Upper lobe of right lung (tissue), 1 donor: ENCODE results near the gene RORC. TPM values are rescaled to one million over a fixed set of nuclear protein-coding genes. Genes with fewer than 3 reads are reported as not detected.

Experiments used
- ATAC-seq: fragments of 200-7000 bp; cut with Tn5 transposase; one replicate; pipeline ENCODE4 v1.9.1; 2020; ENCODE audit warnings: mild to moderate bottlenecking, moderate library complexity
- DNase-seq: peaks from one replicate; pipeline ENCODE4 v3.0.0-alpha.2; 2020
- H3K27ac ChIP-seq: fragments of 200-600 bp; one replicate; pipeline ENCODE4 v1.8.0; 2022
- H3K27me3 ChIP-seq: fragments of 200-600 bp; one replicate; pipeline ENCODE4 v1.8.0; 2022; ENCODE audit warnings: mild to moderate bottlenecking
- H3K36me3 ChIP-seq: fragments of 200-600 bp; one replicate; pipeline ENCODE4 v1.8.0; 2022
- H3K4me1 ChIP-seq: fragments of 200-600 bp; one replicate; pipeline ENCODE4 v1.8.0; 2022
- H3K4me3 ChIP-seq: fragments of 200-600 bp; one replicate; pipeline ENCODE4 v1.8.0; 2022; ENCODE audit warnings: mild to moderate bottlenecking
- H3K9me3 ChIP-seq: fragments of 200-600 bp; one replicate; pipeline ENCODE4 v1.8.0; 2022
- CTCF ChIP-seq: fragments of 200-600 bp; IDR thresholded peaks from one replicate; pipeline ENCODE4 v1.8.0; 2022; ENCODE audit warnings: antibody characterized with exemption
- intact Hi-C: fragments of 100-400 bp; cut with DNase I; formaldehyde crosslinking; loops from one replicate; pipeline ENCODE4 v1.11.0; 2022
- total RNA-seq: library from RNA; stranded (reverse); fragmentation: NEBNext Ultra II Directional; extraction: Animal tissue kit (Norgen Biotek cat#: 25700); gene quantifications from one replicate; pipeline ENCODE4 v1.2.1, GENCODE V29; 2021
- donor health status: DM: no; HTN: yes; CAD: no; lungs with severe emphysema.

RORC gene
- total RNA-seq, 1 donor from 2014 or later: 16.4 TPM

DNA sequence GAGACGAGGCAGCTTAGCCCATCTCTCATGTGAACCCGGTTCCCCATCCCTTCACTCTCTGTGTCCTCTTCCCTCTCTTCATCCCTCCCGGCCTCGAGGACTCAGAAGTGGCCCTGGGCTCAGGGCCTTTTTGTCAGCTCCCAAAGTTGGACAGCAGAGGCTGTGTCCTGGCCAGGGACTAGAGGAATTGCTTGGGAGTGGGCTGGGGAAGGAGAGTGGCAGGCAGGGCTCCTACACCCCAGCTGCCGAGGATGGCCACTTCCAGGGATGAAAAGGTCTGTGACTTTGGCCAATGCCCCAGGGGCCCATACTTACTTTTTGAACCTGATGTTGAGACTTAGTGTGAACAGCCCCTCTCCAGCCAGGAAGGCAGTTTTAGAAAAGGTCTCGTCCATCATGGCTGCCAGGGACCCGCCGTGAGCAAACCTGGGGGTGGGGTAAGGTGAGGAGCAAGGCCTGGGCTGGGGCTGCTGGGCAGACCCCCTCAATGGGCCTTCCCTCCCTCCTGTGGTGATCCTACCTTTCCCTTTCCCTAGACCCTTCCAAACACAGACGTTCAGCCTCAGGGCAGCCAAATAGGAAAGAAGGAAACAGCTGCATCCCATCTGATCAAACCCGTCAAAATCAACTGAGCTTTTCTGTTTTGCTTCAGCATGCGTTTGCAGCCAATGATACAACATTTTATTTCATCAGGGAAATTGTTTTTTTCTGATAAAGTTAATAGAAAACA, 16.4 kb upstream of the RORC start:
- H3K27me3 ChIP-seq: no peaks in the 10 kb centered on the region
- intact Hi-C loops: no loop called here
- H3K4me3 ChIP-seq: no peak overlapping the region
- no peak for ATAC-seq
- H3K36me3 ChIP-seq: no peaks in the 10 kb centered on the region
- no peak for TF ChIP-seq CTCF
- H3K4me1 ChIP-seq: peaks cover 11% of the 10 kb centered on the region
- no peaks in the 10 kb centered on the region for H3K9me3 ChIP-seq
- H3K27ac ChIP-seq: no peak overlapping the region
- no peak for DNase-seq

- intact Hi-C loops: no loop called here
- H3K36me3 ChIP-seq: no peaks in the 10 kb centered on the region
- no peak for TF ChIP-seq CTCF
Measured at GRCh38 chr1:151846686-151847237, 15.2 kb upstream of the RORC start.

GRCh38 chr1:151846062-151846568, 14.5 kb upstream of the RORC start:
- no peak for TF ChIP-seq CTCF
- peaks cover 11% of the 10 kb centered on the region for H3K4me1 ChIP-seq
- H3K27me3 ChIP-seq: no peaks in the 10 kb centered on the region
- H3K27ac ChIP-seq: no peak overlapping the region
- no peak for DNase-seq
- H3K36me3 ChIP-seq: no peaks in the 10 kb centered on the region
- H3K9me3 ChIP-seq: no peaks in the 10 kb centered on the region
- intact Hi-C loops: no loop called here
- no peak for ATAC-seq
- H3K4me3 ChIP-seq: no peak overlapping the region

More at GRCh38 chr1:151846686-151847237, 15.2 kb upstream of the RORC start:
- Histone ChIP-seq H3K4me1 (peaks cover 11% of the 10 kb centered on the region), H3K27me3 (no peaks in the 10 kb centered on the region), H3K27ac (no peak overlapping the region), H3K9me3 (no peaks in the 10 kb centered on the region), H3K4me3 (no peak overlapping the region)
- no peak for ATAC-seq
- no peak for DNase-seq

DNA sequence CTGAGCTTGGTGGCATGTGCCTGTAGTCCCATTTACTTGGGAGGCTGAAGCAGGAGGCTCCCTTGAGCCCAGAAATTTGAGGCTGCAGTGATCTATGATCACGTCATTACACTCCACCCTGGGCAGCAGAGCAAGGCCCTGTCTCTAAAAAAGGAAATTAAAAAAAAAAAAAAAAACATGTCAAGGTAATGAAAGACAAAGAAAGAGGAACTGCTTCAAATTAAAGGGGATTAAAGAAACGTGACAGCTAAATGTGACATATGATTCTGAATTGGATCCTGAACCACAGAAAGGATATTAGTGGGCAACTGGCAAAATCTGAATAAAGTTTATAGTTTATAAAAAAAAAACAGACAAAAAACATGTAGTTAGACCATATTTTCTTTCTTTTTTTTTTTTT, 11.8 kb upstream of the RORC start:
- Histone ChIP-seq H3K27me3 (peaks cover 17% of the 10 kb centered on the region), H3K27ac (no peak overlapping the region), H3K9me3 (no peaks in the 10 kb centered on the region), H3K4me3 (no peak overlapping the region), H3K36me3 (no peaks in the 10 kb centered on the region), H3K4me1 (peaks cover 7% of the 10 kb centered on the region)
- DNase-seq (no peak), ATAC-seq (no peak)
- intact Hi-C loops: no loop called here
- no peak for TF ChIP-seq CTCF

GRCh38 chr1:151841141-151841540, 9.5 kb upstream of the RORC start:
- Histone ChIP-seq H3K4me1 (peaks cover 19% of the 10 kb centered on the region), H3K27ac (no peak overlapping the region), H3K4me3 (no peak overlapping the region), H3K9me3 (no peaks in the 10 kb centered on the region), H3K36me3 (no peaks in the 10 kb centered on the region), H3K27me3 (peaks cover 26% of the 10 kb centered on the region)
- no peak for ATAC-seq
- DNase-seq: no peak
- no peak for TF ChIP-seq CTCF
- intact Hi-C loops: no loop called here
